Keratinocyte (primary cell): ENCODE measurements around the gene RFXANK. TPM values are rescaled to one million over a fixed set of nuclear protein-coding genes. Genes with fewer than 3 reads are reported as not detected.

ENCODE experiments used
- DNase-seq: peaks from one replicate; pipeline ENCODE4 v3.0.0-alpha.2; 2011; ENCODE audit warnings: low read depth, missing footprints, low spot score
- FAIRE-seq: peaks from 2 replicates; lab custom pipeline; 2011; peaks lifted over from hg19 to GRCh38; lab: Jason Lieb, UNC
- H2AFZ ChIP-seq: 2 replicates; pipeline ENCODE4 v1.6.0; 2012; ENCODE audit warnings: low read length, control low read depth, inconsistent platforms; ENCODE audit not compliant: control insufficient read depth
- H3K27ac ChIP-seq: 2 replicates; pipeline ENCODE4 v1.5.1; 2011; ENCODE audit warnings: low read length; ENCODE audit not compliant: control insufficient read depth, insufficient read depth
- H3K27me3 ChIP-seq: 3 replicates; pipeline ENCODE4 v1.6.0; 2011; ENCODE audit warnings: low read length; ENCODE audit not compliant: control insufficient read depth, insufficient read depth; ENCODE audit errors: extremely low read depth
- H3K36me3 ChIP-seq, 2 experiments: 2 replicates in 1 of 2; 3 replicates in 1 of 2; pipeline ENCODE4 v1.5.1; 2011; ENCODE audit warnings: low read length in 2 of 2, mild to moderate bottlenecking in 1 of 2; ENCODE audit not compliant: control insufficient read depth in 2 of 2, insufficient read depth in 2 of 2; ENCODE audit errors: extremely low read depth in 1 of 2
- H3K4me1 ChIP-seq: 3 replicates; pipeline ENCODE4 v1.5.1; 2011; ENCODE audit warnings: low read length; ENCODE audit not compliant: control insufficient read depth, insufficient read depth; ENCODE audit errors: extremely low read depth
- H3K4me2 ChIP-seq: 3 replicates; pipeline ENCODE4 v1.6.0; 2011; ENCODE audit warnings: low read depth, low read length; ENCODE audit not compliant: control insufficient read depth, insufficient read depth; ENCODE audit errors: extremely low read depth
- H3K4me3 ChIP-seq, 3 experiments: fragments of 200-600 bp in 1 of 3; sonication (generic) in 1 of 3; 2 replicates in 2 of 3; 3 replicates in 1 of 3; pipeline ENCODE4 v1.5.1; 2011 to 2016; ENCODE audit warnings: low read length in 3 of 3, mild to moderate bottlenecking in 3 of 3, control low read depth in 2 of 3, inconsistent platforms in 1 of 3, low read depth in 1 of 3, mixed read lengths in 1 of 3, mixed run types in 1 of 3, moderate library complexity in 1 of 3; ENCODE audit not compliant: control insufficient read depth in 2 of 3, insufficient read depth in 2 of 3; ENCODE audit errors: extremely low read depth in 1 of 3
- H3K79me2 ChIP-seq: 2 replicates; pipeline ENCODE4 v1.6.0; 2012; ENCODE audit warnings: low read length; ENCODE audit not compliant: control insufficient read depth, insufficient read depth
- H3K9ac ChIP-seq: 3 replicates; pipeline ENCODE4 v1.6.0; 2011; ENCODE audit warnings: low read length; ENCODE audit not compliant: control insufficient read depth, insufficient read depth; ENCODE audit errors: extremely low read depth
- H3K9me1 ChIP-seq: 3 replicates; pipeline ENCODE4 v1.6.0; 2011; ENCODE audit warnings: low read length; ENCODE audit not compliant: control insufficient read depth, insufficient read depth; ENCODE audit errors: extremely low read depth
- H3K9me3 ChIP-seq: 2 replicates; pipeline ENCODE4 v1.5.1; 2012; ENCODE audit warnings: low read depth, low read length; ENCODE audit not compliant: control insufficient read depth
- H4K20me1 ChIP-seq: 3 replicates; pipeline ENCODE4 v1.6.0; 2011; ENCODE audit warnings: low read length; ENCODE audit not compliant: control insufficient read depth, insufficient read depth; ENCODE audit errors: extremely low read depth
- CTCF ChIP-seq, 3 experiments: IDR thresholded peaks in 1 of 3; conservative IDR thresholded peaks in 1 of 3; optimal IDR thresholded peaks in 1 of 3; 2 replicates in 2 of 3; 3 replicates in 1 of 3; pipeline versions ENCODE3 to v1.5.1; 2011; ENCODE audit warnings: low read length in 3 of 3, mild to moderate bottlenecking in 3 of 3, moderate library complexity in 2 of 3, control low read depth in 1 of 3, inconsistent platforms in 1 of 3; ENCODE audit not compliant: insufficient read depth in 2 of 3; ENCODE audit errors: extremely low read depth in 1 of 3
- EZH2 ChIP-seq: IDR thresholded peaks from one replicate; pipeline ENCODE4 v1.6.1; 2012; ENCODE audit warnings: inconsistent platforms, mild to moderate bottlenecking, low read length, moderate library complexity
- dilution Hi-C: fragments of 300-500 bp; cut with MboI; formaldehyde crosslinking; loops from one replicate; pipeline ENCODE4 v1.7.0; 2020; ENCODE audit warnings: low sequenced_read_pairs; ENCODE audit not compliant: extremely low pct_ligation_motif_present
- polyA plus RNA-seq, 5 experiments: library from polyadenylated mRNA; depleted of rRNA in 3 of 5; stranded (reverse) in 3 of 5; stranded (forward) in 1 of 5; unstranded in 1 of 5; fragments of >200 nt; gene quantifications; 1 replicate in 1 of 5; 2 replicates in 3 of 5; 3 replicates in 1 of 5; pipeline versions ENCODE4 v1.2.1 to v1.2.3, GENCODE V29; 2011 to 2012; ENCODE audit warnings: missing spikeins in 2 of 5, low read depth in 1 of 5, low replicate concordance in 1 of 5

The RFXANK gene
- polyA plus RNA-seq, 1 donor (not counting 4 experiments of a cell fraction or from before 2014, with no cell fraction given), result 49.0 TPM

GRCh38 chr19:19149435-19149834 is 42.6 kb upstream of the RFXANK start:
- Histone ChIP-seq H4K20me1 (no peaks in the 10 kb centered on the region), H3K27ac (no peak overlapping the region), H3K4me3 (no peak overlapping the region), H3K9ac (no peak overlapping the region), H3K4me2 (no peak overlapping the region), H3K4me1 (no peaks in the 10 kb centered on the region), H3K9me1 (no peaks in the 10 kb centered on the region), H2AFZ (no peak overlapping the region), H3K36me3 (peaks cover 0 to 3% of the 10 kb centered on the region in 2 experiments), H3K79me2 (no peaks in the 10 kb centered on the region), H3K27me3 (no peaks in the 10 kb centered on the region), H3K9me3 (no peaks in the 10 kb centered on the region)
- no peak for TF ChIP-seq CTCF (optimal IDR thresholded peaks at IDR 0.05 in 1 of 3, IDR thresholded peaks at IDR 0.05 in 1 of 3, conservative IDR thresholded peaks at IDR 0.05 in 1 of 3; ENCODE audit: extremely low read depth in 1 of 3, insufficient read depth in 2 of 3, low read length in 3 of 3)
- TF ChIP-seq EZH2, result no peak
- no peak for FAIRE-seq
- dilution Hi-C loops, result no loop called here
- no peak for DNase-seq

DNA sequence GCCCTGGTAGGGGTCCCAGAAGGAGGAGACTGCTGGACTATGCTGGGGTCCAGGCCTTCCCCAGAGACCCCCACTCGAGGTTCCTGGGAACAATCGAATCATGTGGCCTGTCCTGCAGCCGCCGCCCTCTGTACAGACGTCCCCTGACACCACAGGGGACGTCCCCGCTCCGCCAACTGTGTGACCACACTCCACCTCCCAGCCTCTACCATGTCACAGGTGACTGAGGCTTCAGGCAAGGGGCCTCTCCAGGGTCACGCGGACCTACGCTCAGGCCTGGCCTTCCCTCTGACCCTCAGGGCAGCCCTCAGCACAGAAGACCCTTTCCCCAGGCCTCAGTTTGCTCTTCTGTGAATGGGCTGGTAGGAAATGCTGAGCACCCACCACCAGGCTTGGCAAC is 40.6 kb upstream of the RFXANK start:
- Histone ChIP-seq H3K79me2 (no peaks in the 10 kb centered on the region), H3K9me3 (no peaks in the 10 kb centered on the region), H3K9me1 (no peaks in the 10 kb centered on the region), H3K4me2 (no peak overlapping the region), H3K36me3 (peaks cover 0 to 3% of the 10 kb centered on the region in 2 experiments), H3K4me3 (no peak overlapping the region), H3K27ac (no peak overlapping the region), H4K20me1 (no peaks in the 10 kb centered on the region), H3K27me3 (no peaks in the 10 kb centered on the region), H3K4me1 (no peaks in the 10 kb centered on the region), H2AFZ (no peak overlapping the region), H3K9ac (no peak overlapping the region)
- no peak for TF ChIP-seq CTCF (optimal IDR thresholded peaks at IDR 0.05 in 1 of 3, IDR thresholded peaks at IDR 0.05 in 1 of 3, conservative IDR thresholded peaks at IDR 0.05 in 1 of 3; ENCODE audit: extremely low read depth in 1 of 3, insufficient read depth in 2 of 3, low read length in 3 of 3)
- no peak for TF ChIP-seq EZH2
- dilution Hi-C loops, result no loop called here
- FAIRE-seq (no peak), DNase-seq (no peak)
